ENCODE data around the gene KIR3DL3.
"Not testable (repeated sequence)": the region's sequence is repeated elsewhere in the genome, so short reads cannot be mapped to it uniquely, and the experiment has no call there.

KIR3DL3 gene

GRCh38 chr19:54708781-54709180 lies 15.5 kb upstream of the KIR3DL3 start:
- DNase-seq (ENCODE audit: low spot score): no peak
- TF ChIP-seq CTCF (IDR thresholded peaks at IDR 0.05; ENCODE audit: borderline replicate concordance, control extremely low read depth, extremely low read depth, insufficient read depth, missing control alignments): no peak
- in situ Hi-C loops (cut with MboI; ENCODE audit: low sequenced_read_pairs, unreplicated experiment): no loop called here

GRCh38 chr19:54709212-54709948 lies 14.9 kb upstream of the KIR3DL3 start:
- in situ Hi-C loops (cut with MboI; ENCODE audit: low sequenced_read_pairs, unreplicated experiment): no loop called here
- no peak for TF ChIP-seq CTCF (IDR thresholded peaks at IDR 0.05; ENCODE audit: borderline replicate concordance, control extremely low read depth, extremely low read depth, insufficient read depth, missing control alignments)
- DNase-seq (ENCODE audit: low spot score): no peak

- DNase-seq (ENCODE audit: low spot score); in situ Hi-C loops (cut with MboI; ENCODE audit: low sequenced_read_pairs, unreplicated experiment): not testable (repeated sequence)
Measured at GRCh38 chr19:54709956-54710355, 14.3 kb upstream of the KIR3DL3 start.

GRCh38 chr19:54724644-54725043 lies 402 bp downstream of the KIR3DL3 start:
- no peak for DNase-seq (ENCODE audit: low spot score)
- no peak for TF ChIP-seq CTCF (IDR thresholded peaks at IDR 0.05; ENCODE audit: borderline replicate concordance, control extremely low read depth, extremely low read depth, insufficient read depth, missing control alignments)
- in situ Hi-C loops (cut with MboI; ENCODE audit: low sequenced_read_pairs, unreplicated experiment): no loop called here

GRCh38 chr19:54725321-54725720 lies 1.1 kb downstream of the KIR3DL3 start:
- in situ Hi-C loops (cut with MboI; ENCODE audit: low sequenced_read_pairs, unreplicated experiment): no loop called here
- DNase-seq (ENCODE audit: low spot score): no peak
- TF ChIP-seq CTCF (IDR thresholded peaks at IDR 0.05; ENCODE audit: borderline replicate concordance, control extremely low read depth, extremely low read depth, insufficient read depth, missing control alignments): no peak

- in situ Hi-C loops (cut with MboI; ENCODE audit: low sequenced_read_pairs, unreplicated experiment): no loop called here
- no peak for DNase-seq (ENCODE audit: low spot score)
- TF ChIP-seq CTCF (IDR thresholded peaks at IDR 0.05; ENCODE audit: borderline replicate concordance, control extremely low read depth, extremely low read depth, insufficient read depth, missing control alignments): no peak
Measured at GRCh38 chr19:54727562-54727961, 3.3 kb downstream of the KIR3DL3 start.

GRCh38 chr19:54728167-54728566 lies 3.9 kb downstream of the KIR3DL3 start:
- in situ Hi-C loops (cut with MboI; ENCODE audit: low sequenced_read_pairs, unreplicated experiment): no loop called here
- no peak for DNase-seq (ENCODE audit: low spot score)
- TF ChIP-seq CTCF (IDR thresholded peaks at IDR 0.05; ENCODE audit: borderline replicate concordance, control extremely low read depth, extremely low read depth, insufficient read depth, missing control alignments): no peak

Measured in GM13976 (cell line).